Colonic mucosa (tissue), 4 donors: ENCODE measurements around the gene PKD2. TPM values are rescaled to one million over a fixed set of nuclear protein-coding genes. Genes with fewer than 3 reads are reported as not detected.

ENCODE experiments used
- DNase-seq: peaks from one replicate; pipeline ENCODE4 v3.0.0-alpha.2; 2020
- H3K27ac ChIP-seq: fragments of 200-600 bp; one replicate; pipeline ENCODE4 v1.8.0; 2021
- H3K27me3 ChIP-seq: fragments of 200-600 bp; one replicate; pipeline ENCODE4 v1.8.0; 2021
- H3K36me3 ChIP-seq: fragments of 200-600 bp; one replicate; pipeline ENCODE4 v1.8.0; 2021
- H3K4me1 ChIP-seq: fragments of 200-600 bp; one replicate; pipeline ENCODE4 v1.8.0; 2021; ENCODE audit warnings: mild to moderate bottlenecking
- H3K4me3 ChIP-seq: fragments of 200-600 bp; one replicate; pipeline ENCODE4 v1.8.0; 2021
- H3K9ac ChIP-seq, 2 donors: one replicate each; pipeline ENCODE4 v1.7.0; 2013; ENCODE audit warnings: control low read depth in 2 of 2, low read depth in 2 of 2, low read length in 2 of 2
- H3K9me3 ChIP-seq: fragments of 200-600 bp; one replicate; pipeline ENCODE4 v1.8.0; 2021
- CTCF ChIP-seq: fragments of 200-600 bp; IDR thresholded peaks from one replicate; pipeline ENCODE4 v1.8.0; 2022; ENCODE audit warnings: antibody characterized with exemption, mild to moderate bottlenecking
- intact Hi-C: fragments of 100-400 bp; cut with DNase I; formaldehyde crosslinking; loops from one replicate; pipeline ENCODE4 v1.14.1; 2022
- total RNA-seq, 2 donors: library from RNA; stranded (reverse); fragmentation: NEBNext Ultra II Directional in 1 of 2; extraction: Animal tissue kit (Norgen Biotek cat#: 25700) in 1 of 2; gene quantifications; one replicate each; pipeline ENCODE4 v1.2.1, GENCODE V29; 2021
- donor health status: healthy.
- donor health status: DM: no; HTN: no; CAD: no.
- donor health status: DM: no; HTN: no; CAD: no.

Gene PKD2
- total RNA-seq, result 1 to 10 TPM; 5.9 to 9.2 TPM

- DNase-seq, result peak; percentile 89
- Histone ChIP-seq H3K27ac (peak within 1 kb of the TSS; percentile 72), H3K4me3 (peak within 1 kb of the TSS; percentile 90), H3K9me3 (no peaks in the 10 kb centered on the region), H3K36me3 (no peaks in the 10 kb centered on the region), H3K9ac (peak within 1 kb of the TSS; percentile 29 to 87), H3K27me3 (no peaks in the 10 kb centered on the region), H3K4me1 (no peaks in the 10 kb centered on the region)
- no peak for TF ChIP-seq CTCF
- intact Hi-C loops, result no loop called here
Measured at GRCh38 chr4:88007304-88008121, at the start of gene PKD2. Gene PKD2, plus strand, starts transcription at chr4:88007635. Its CDS starts 99 bp downstream, at chr4:88007734.

GRCh38 chr4:87961993-87962392, 45.4 kb upstream of the PKD2 start:
- intact Hi-C loops, result no loop called here
- no peak overlapping the region for H3K4me3 ChIP-seq
- H3K27me3 ChIP-seq, result no peaks in the 10 kb centered on the region
- H3K36me3 ChIP-seq, result no peaks in the 10 kb centered on the region
- H3K27ac ChIP-seq, result no peak overlapping the region
- H3K9me3 ChIP-seq, result no peaks in the 10 kb centered on the region
- no peaks in the 10 kb centered on the region for H3K4me1 ChIP-seq
- TF ChIP-seq CTCF, result no peak
- DNase-seq, result no peak
- H3K9ac ChIP-seq, result no peak overlapping the region

- Histone ChIP-seq H3K27ac (no peak overlapping the region), H3K9ac (no peak overlapping the region), H3K27me3 (no peaks in the 10 kb centered on the region), H3K4me1 (no peaks in the 10 kb centered on the region), H3K4me3 (no peak overlapping the region), H3K36me3 (no peaks in the 10 kb centered on the region), H3K9me3 (no peaks in the 10 kb centered on the region)
- intact Hi-C loops, result no loop called here
- TF ChIP-seq CTCF, result no peak
- DNase-seq, result no peak
Measured at GRCh38 chr4:87962398-87963146, 44.9 kb upstream of the PKD2 start.

- Histone ChIP-seq H3K4me1 (no peaks in the 10 kb centered on the region), H3K27ac (no peak overlapping the region), H3K36me3 (no peaks in the 10 kb centered on the region), H3K9ac (no peak overlapping the region), H3K4me3 (no peak overlapping the region), H3K27me3 (no peaks in the 10 kb centered on the region), H3K9me3 (no peaks in the 10 kb centered on the region)
- DNase-seq, result no peak
- TF ChIP-seq CTCF, result no peak
- intact Hi-C loops, result loop anchor here (5.0 kb wide), 1 partner anchor 283 kb away; no protein-coding TSS in a partner anchor
Measured at GRCh38 chr4:87965501-87965975, 41.9 kb upstream of the PKD2 start.

GRCh38 chr4:87966095-87966496, 41.3 kb upstream of the PKD2 start:
- no peak overlapping the region for H3K9ac ChIP-seq
- DNase-seq, result no peak

More at GRCh38 chr4:87966095-87966496, 41.3 kb upstream of the PKD2 start:
- H3K27ac ChIP-seq, result no peak overlapping the region
- H3K27me3 ChIP-seq, result no peaks in the 10 kb centered on the region
- H3K36me3 ChIP-seq, result no peaks in the 10 kb centered on the region
- intact Hi-C loops, result loop anchor here (5.0 kb wide), 1 partner anchor 284 kb away; no protein-coding TSS in a partner anchor
- no peaks in the 10 kb centered on the region for H3K4me1 ChIP-seq
- no peaks in the 10 kb centered on the region for H3K9me3 ChIP-seq
- H3K4me3 ChIP-seq, result no peak overlapping the region
- TF ChIP-seq CTCF, result no peak
